Gastroesophageal sphincter (tissue), 3 donors: ENCODE data around the gene MBNL1.

Experiments used
- CTCF ChIP-seq, 4 experiments: fragments of 200-600 bp in 2 of 4; fragments of 450-650 bp in 2 of 4; sonication (generic) in 1 of 4; IDR thresholded peaks; one replicate each; pipeline ENCODE4 v1.5.1; 2017 to 2019; ENCODE audit warnings: antibody characterized with exemption in 4 of 4, mild to moderate bottlenecking in 2 of 4, moderate library complexity in 2 of 4
- EP300 ChIP-seq: sonication (generic); formaldehyde crosslinking; IDR thresholded peaks from one replicate; pipeline ENCODE4 v1.6.1; 2017; ENCODE audit warnings: antibody characterized with exemption, mild to moderate bottlenecking
- POLR2AphosphoS5 ChIP-seq: sonication (generic); formaldehyde crosslinking; IDR thresholded peaks from one replicate; pipeline ENCODE4 v1.6.1; 2017; ENCODE audit warnings: antibody characterized with exemption

GRCh38 chr3:152350776-152351175, 82.0 kb downstream of the MBNL1 start:
- no peak for TF ChIP-seq CTCF (IDR thresholded peaks at IDR 0.05)
- TF ChIP-seq EP300, result no peak
- TF ChIP-seq POLR2AphosphoS5, result no peak
